Measurements from ENCODE around the gene APOBR.
"Not testable (repeated sequence)": the region's sequence is repeated elsewhere in the genome, so short reads cannot be mapped to it uniquely, and the experiment has no call there.

APOBR gene

GRCh38 chr16:28499854-28500253, 5.4 kb downstream of the APOBR start:
- no peak for DNase-seq (ENCODE audit: low read depth)

- DNase-seq (ENCODE audit: low read depth): not testable (repeated sequence)
These were observed 6.2 kb downstream of the APOBR start for GRCh38 chr16:28500476-28501180.

- no peak for DNase-seq (ENCODE audit: low read depth)
These were observed 7.1 kb downstream of the APOBR start for GRCh38 chr16:28501258-28502232.

- no peak for DNase-seq (ENCODE audit: low read depth)
These were observed 7.8 kb downstream of the APOBR start for GRCh38 chr16:28502290-28502689.

- DNase-seq (ENCODE audit: low read depth): no peak
These were observed 9.2 kb downstream of the APOBR start for GRCh38 chr16:28503470-28504259.

- DNase-seq (ENCODE audit: low read depth): no peak
These were observed 10.4 kb downstream of the APOBR start for GRCh38 chr16:28504707-28505404.

- DNase-seq (ENCODE audit: low read depth): no peak
These were observed 11.2 kb downstream of the APOBR start for GRCh38 chr16:28505489-28506137.

- DNase-seq (ENCODE audit: low read depth): no peak
These were observed 16.6 kb downstream of the APOBR start for GRCh38 chr16:28511031-28511430.

GRCh38 chr16:28511801-28512789, 17.7 kb downstream of the APOBR start:
- no peak for DNase-seq (ENCODE audit: low read depth)

GRCh38 chr16:28513484-28514181, 19.2 kb downstream of the APOBR start:
- no peak for DNase-seq (ENCODE audit: low read depth)

- DNase-seq (ENCODE audit: low read depth): no peak
These were observed 19.8 kb downstream of the APOBR start for GRCh38 chr16:28514246-28514645.

- no peak for DNase-seq (ENCODE audit: low read depth)
These were observed 26.2 kb downstream of the APOBR start for GRCh38 chr16:28520672-28521071.

- no peak for DNase-seq (ENCODE audit: low read depth)
These were observed 27.0 kb downstream of the APOBR start for GRCh38 chr16:28521436-28521835.

- no peak for DNase-seq (ENCODE audit: low read depth)
These were observed 28.3 kb downstream of the APOBR start for GRCh38 chr16:28522792-28523191.

- no peak for DNase-seq (ENCODE audit: low read depth)
These were observed 30.3 kb downstream of the APOBR start for GRCh38 chr16:28524681-28525171.

- no peak for DNase-seq (ENCODE audit: low read depth)
These were observed 32.0 kb downstream of the APOBR start for GRCh38 chr16:28526201-28527099.

GRCh38 chr16:28527100-28527785, 32.8 kb downstream of the APOBR start:
- not testable (repeated sequence) for DNase-seq (ENCODE audit: low read depth)
